IMR-90 (cell line): ENCODE measurements around the gene GFER. TPM values are rescaled to one million over a fixed set of nuclear protein-coding genes. Genes with fewer than 3 reads are reported as not detected.

Experiments used
- ATAC-seq: fragments of 200-7000 bp; cut with Tn5 transposase; 2 replicates; pipeline ENCODE4 v1.9.1; 2020; ENCODE audit warnings: low read depth, mild to moderate bottlenecking, moderate library complexity
- BruUV-seq: library from RNA; stranded (reverse); fragments of 400-500 nt; replicated peaks from 2 replicates; lab custom pipeline; 2021; lab: Mats Ljungman, UMichigan
- CTCF ChIA-PET: fragments of 300-600 bp; formaldehyde crosslinking; extraction: SDS; loops from one replicate; lab custom pipeline; 2021; ENCODE audit warnings: antibody characterized with exemption; lab: Yijun Ruan, JAX
- POLR2A ChIA-PET: fragments of 300-600 bp; sonication (Branson Sonifier 250); formaldehyde crosslinking; loops from one replicate; lab custom pipeline; 2022; ENCODE audit warnings: antibody characterized with exemption; ENCODE audit not compliant: unreplicated experiment; lab: Charles Lee
- DNase-seq: peaks from one replicate; pipeline ENCODE4 v3.0.0; 2013
- H2AFZ ChIP-seq: replicated peaks from 2 replicates; pipeline ENCODE3; 2013; ENCODE audit warnings: low read length, mild to moderate bottlenecking; ENCODE audit not compliant: poor library complexity
- H2AK5ac ChIP-seq: 2 replicates; pipeline ENCODE4 v1.6.1; 2013; ENCODE audit warnings: low read depth, low read length, inconsistent platforms
- H2AK9ac ChIP-seq: replicated peaks from 2 replicates; pipeline ENCODE3; 2013; ENCODE audit warnings: mild to moderate bottlenecking, low read depth, low read length, moderate library complexity; ENCODE audit not compliant: poor library complexity
- H2BK120ac ChIP-seq: 2 replicates; pipeline ENCODE4 v1.6.1; 2013; ENCODE audit warnings: low read depth, low read length, inconsistent platforms
- H2BK15ac ChIP-seq: 3 replicates; pipeline ENCODE4 v1.6.1; 2013; ENCODE audit warnings: low read depth, low read length, inconsistent platforms
- H2BK20ac ChIP-seq: 2 replicates; pipeline ENCODE4 v1.6.1; 2013; ENCODE audit warnings: low read depth, mild to moderate bottlenecking, inconsistent platforms, low read length, moderate library complexity
- H2BK5ac ChIP-seq: 2 replicates; pipeline ENCODE4 v1.6.1; 2013; ENCODE audit warnings: mild to moderate bottlenecking, low read depth, low read length, inconsistent platforms; ENCODE audit not compliant: poor library complexity, severe bottlenecking
- H3K14ac ChIP-seq: replicated peaks from 2 replicates; pipeline ENCODE4 v1.6.1; 2013; ENCODE audit warnings: low read depth, low read length, inconsistent platforms
- H3K18ac ChIP-seq: 2 replicates; pipeline ENCODE4 v1.6.1; 2013; ENCODE audit warnings: low read depth, low read length, control low read depth
- H3K23ac ChIP-seq: 2 replicates; pipeline ENCODE4 v1.6.1; 2013; ENCODE audit warnings: low read depth, low read length, inconsistent platforms
- H3K27ac ChIP-seq: 2 replicates; pipeline ENCODE4 v1.5.1; 2013; ENCODE audit warnings: mild to moderate bottlenecking, control low read depth, low read length; ENCODE audit not compliant: insufficient read depth
- H3K27me3 ChIP-seq: 2 replicates; pipeline ENCODE4 v1.6.1; 2013; ENCODE audit warnings: low read length; ENCODE audit not compliant: control insufficient read depth, insufficient read depth
- H3K36me3 ChIP-seq: 2 replicates; pipeline ENCODE4 v1.6.1; 2013; ENCODE audit warnings: low read length, mixed read lengths; ENCODE audit not compliant: control insufficient read depth, insufficient read depth
- H3K4ac ChIP-seq: 2 replicates; pipeline ENCODE4 v1.6.1; 2013; ENCODE audit warnings: low read depth, low read length, inconsistent platforms
- H3K4me1 ChIP-seq: 2 replicates; pipeline ENCODE4 v1.6.1; 2013; ENCODE audit warnings: low read length, mixed read lengths; ENCODE audit not compliant: control insufficient read depth, insufficient read depth
- H3K4me2 ChIP-seq: 2 replicates; pipeline ENCODE4 v1.6.1; 2013; ENCODE audit warnings: low read depth, mild to moderate bottlenecking, control low read depth, low read length, moderate library complexity
- H3K4me3 ChIP-seq: 2 replicates; pipeline ENCODE4 v1.5.1; 2013; ENCODE audit warnings: low read depth, mild to moderate bottlenecking, control low read depth, low read length, moderate library complexity; ENCODE audit not compliant: insufficient read depth
- H3K56ac ChIP-seq: 2 replicates; pipeline ENCODE4 v1.6.1; 2013; ENCODE audit warnings: low read length, inconsistent platforms; ENCODE audit not compliant: insufficient read depth; ENCODE audit errors: extremely low read depth
- H3K79me1 ChIP-seq, 2 experiments: 2 replicates each; pipeline ENCODE4 v1.6.1; 2013; ENCODE audit warnings: low read length in 2 of 2, inconsistent platforms in 1 of 2, low read depth in 1 of 2
- H3K9ac ChIP-seq: 2 replicates; pipeline ENCODE4 v1.6.1; 2013; ENCODE audit warnings: low read depth, low read length, control low read depth
- H3K9me1 ChIP-seq: 2 replicates; pipeline ENCODE4 v1.6.1; 2013; ENCODE audit warnings: low read length, inconsistent platforms; ENCODE audit not compliant: insufficient read depth
- H3K9me3 ChIP-seq: 2 replicates; pipeline ENCODE4 v1.6.1; 2013; ENCODE audit warnings: low read length; ENCODE audit not compliant: control insufficient read depth, insufficient read depth
- H4K20me1 ChIP-seq: 2 replicates; pipeline ENCODE4 v1.6.1; 2013; ENCODE audit warnings: low read length, inconsistent platforms; ENCODE audit not compliant: insufficient read depth
- H4K5ac ChIP-seq: 2 replicates; pipeline ENCODE4 v1.6.1; 2013; ENCODE audit warnings: mild to moderate bottlenecking, low read depth, low read length, control low read depth
- H4K8ac ChIP-seq, 2 experiments: 2 replicates each; pipeline ENCODE4 v1.6.1; 2013; ENCODE audit warnings: low read depth in 2 of 2, low read length in 2 of 2, control low read depth in 1 of 2, inconsistent platforms in 1 of 2
- H4K91ac ChIP-seq: 2 replicates; pipeline ENCODE4 v1.6.1; 2013; ENCODE audit warnings: low read depth, low read length, inconsistent platforms; ENCODE audit not compliant: insufficient read depth
- BHLHE40 ChIP-seq: fragments of 150-350 bp; IDR thresholded peaks from 2 replicates; pipeline ENCODE4 v1.6.1; 2016; ENCODE audit warnings: mild to moderate bottlenecking, low read depth, low read length
- CEBPB ChIP-seq: IDR thresholded peaks from 2 replicates; pipeline ENCODE4 v1.6.1; 2012; ENCODE audit warnings: low read depth, low read length, improper control_type of control experiment
- ELK1 ChIP-seq: fragments of 150-350 bp; IDR thresholded peaks from 2 replicates; pipeline ENCODE4 v1.6.1; 2016; ENCODE audit warnings: low read depth, mild to moderate bottlenecking, low read length, moderate library complexity, borderline replicate concordance
- FOS ChIP-seq: fragments of 150-350 bp; IDR thresholded peaks from 2 replicates; pipeline ENCODE4 v1.6.1; 2016; ENCODE audit warnings: low read depth, low read length
- POLR2A ChIP-seq: IDR thresholded peaks from 2 replicates; pipeline ENCODE4 v1.6.1; 2012; ENCODE audit warnings: mild to moderate bottlenecking, low read depth, low read length
- RCOR1 ChIP-seq: IDR thresholded peaks from 2 replicates; pipeline ENCODE4 v1.6.1; 2012; ENCODE audit warnings: mild to moderate bottlenecking, low read length, improper control_type of control experiment; ENCODE audit not compliant: insufficient replicate concordance
- RFX5 ChIP-seq: IDR thresholded peaks from 2 replicates; pipeline ENCODE4 v1.8.0; 2012; ENCODE audit warnings: low read depth, mild to moderate bottlenecking, low read length, moderate library complexity
- SMC3 ChIP-seq: fragments of 150-350 bp; IDR thresholded peaks from 2 replicates; pipeline ENCODE4 v1.6.1; 2016; ENCODE audit warnings: low read depth, mild to moderate bottlenecking, antibody characterized with exemption, low read length, moderate library complexity
- USF2 ChIP-seq: fragments of 150-350 bp; IDR thresholded peaks from 2 replicates; pipeline ENCODE4 v1.6.1; 2017; ENCODE audit warnings: mild to moderate bottlenecking, antibody characterized with exemption, low read length, low read depth
- WGBS, 2 experiments: methylation state at CpG; one replicate each; pipeline versions ENCODE4 v1.1.5 to v1.1.7; 2013; ENCODE audit warnings: missing lambda C conversion rate in 2 of 2; ENCODE audit not compliant: insufficient read length in 1 of 2; ENCODE audit errors: extremely low coverage in 2 of 2; 5-methylcytosine and 5-hydroxymethylcytosine counted together
- dilution Hi-C: fragments of 300-500 bp; cut with HindIII; formaldehyde crosslinking; loops from one replicate; pipeline ENCODE4 v1.14.3; 2018; ENCODE audit warnings: low sequenced_read_pairs; ENCODE audit not compliant: unreplicated experiment
- in situ Hi-C: fragments of 300-500 bp; cut with MboI; formaldehyde crosslinking; loops from 3 replicates; pipeline ENCODE4 v1.14.3; 2019; ENCODE audit warnings: low sequenced_read_pairs, inconsistent platforms, mixed read lengths
- intact Hi-C: fragments of 100-400 bp; cut with micrococcal nuclease; formaldehyde crosslinking; loops from 2 replicates; pipeline ENCODE4 v1.10.0; 2022
- polyA plus RNA-seq, 3 experiments: library from polyadenylated mRNA; depleted of rRNA; stranded (reverse); fragments of >200 nt; gene quantifications; 2 replicates each; pipeline ENCODE4 v1.2.3, GENCODE V29; 2012; ENCODE audit warnings: low replicate concordance in 1 of 3
- total RNA-seq: library from RNA; depleted of rRNA; stranded (reverse); fragments of >200 nt; gene quantifications from 2 replicates; pipeline ENCODE4 v1.2.3, GENCODE V29; 2012

GFER gene
- total and polyA plus RNA-seq, 2 of the 4 experiments (the other 2 are of a cell fraction): 6.8 to 19.8 TPM

- Histone ChIP-seq H4K91ac (no peak within 1 kb of the TSS), H4K20me1 (no peaks in the 10 kb centered on the region), H3K9ac (no peak within 1 kb of the TSS), H4K8ac (no peak within 1 kb of the TSS), H3K9me3 (peaks cover 2% of the 10 kb centered on the region; the same call in 1 of the 2 replicates), H3K56ac (no peak within 1 kb of the TSS), H3K4ac (peak within 1 kb of the TSS; percentile 24; the same call in 1 of the 2 replicates), H3K4me3 (peak within 1 kb of the TSS; percentile 52), H3K36me3 (peaks cover 13% of the 10 kb centered on the region), H2BK20ac (no peak within 1 kb of the TSS), H2BK15ac (no peak within 1 kb of the TSS), H3K79me1 (peaks cover 21 to 29% of the 10 kb centered on the region in 2 experiments), H3K23ac (0 out of 2 replicates have a peak within 1 kb of the TSS, but pooled peaks have one; percentile 66), H2AFZ (peak within 1 kb of the TSS; percentile 84), H2BK5ac (no peak within 1 kb of the TSS), H3K27ac (no peak within 1 kb of the TSS), H3K9me1 (peaks cover 20% of the 10 kb centered on the region), H3K18ac (no peak within 1 kb of the TSS), H2AK5ac (peak within 1 kb of the TSS; percentile 68), H3K14ac (no peak within 1 kb of the TSS), H3K4me1 (peaks cover 21% of the 10 kb centered on the region), H3K27me3 (peaks cover 17% of the 10 kb centered on the region), H2AK9ac (peak within 1 kb of the TSS; percentile 76), H3K4me2 (peak within 1 kb of the TSS; percentile 89), H4K5ac (0 out of 2 replicates have a peak within 1 kb of the TSS, but pooled peaks have one; percentile 23), H2BK120ac (no peak within 1 kb of the TSS)
- ChIA-PET POLR2A (no interaction called here), CTCF (no interaction called here)
- in situ Hi-C loops (no loop called here), intact Hi-C loops (no loop called here), dilution Hi-C loops (no loop called here)
- TF ChIP-seq BHLHE40 (no peak), FOS (no peak), RFX5 (no peak), SMC3 (no peak), ELK1 (no peak), CEBPB (no peak), RCOR1 (no peak), USF2 (no peak), POLR2A (no peak)
- ATAC-seq (peak; percentile 18), DNase-seq (no peak)
- no TSS peak for BruUV-seq
- WGBS, 2 experiments: 0% methylated on average over 9 of the region's 67 CpGs; no CpG with 5 or more reads in 1 of the 2 experiments
Measured at GRCh38 chr16:1989209-1990100, 5.5 kb downstream of the GFER start, which contains the start of gene SYNGR3. Gene SYNGR3, plus strand, starts transcription at chr16:1989970. Its CDS starts 133 bp downstream, at chr16:1990103.
